GM12872 (cell line): Measurements from ENCODE around the gene NEUROG2.

Source experiments
- CTCF ChIP-seq: IDR thresholded peaks from 3 replicates; pipeline ENCODE4 v1.5.1; 2011; ENCODE audit warnings: low read depth, mild to moderate bottlenecking, low read length, moderate library complexity; ENCODE audit not compliant: insufficient read depth

NEUROG2 gene

DNA sequence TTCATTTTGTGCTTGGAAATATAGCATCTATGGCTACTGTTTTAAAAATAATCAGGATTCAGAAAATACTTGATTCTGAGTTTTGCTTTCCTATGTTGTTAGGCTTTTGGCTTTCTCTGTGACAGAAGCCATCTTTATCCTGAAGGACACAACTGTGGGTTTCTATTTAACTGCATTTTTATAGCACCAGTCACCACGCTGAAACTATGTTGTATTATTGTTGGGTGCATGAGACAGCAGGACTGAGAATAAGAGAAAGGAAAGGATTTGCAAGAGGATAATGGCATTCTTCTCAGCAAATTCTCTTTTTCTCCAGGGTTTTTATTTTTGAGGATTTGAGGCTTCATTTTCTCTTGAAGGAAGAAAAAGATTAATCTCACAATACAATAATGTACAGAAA is 10.1 kb upstream of the NEUROG2 start:
- TF ChIP-seq CTCF = no peak

DNA sequence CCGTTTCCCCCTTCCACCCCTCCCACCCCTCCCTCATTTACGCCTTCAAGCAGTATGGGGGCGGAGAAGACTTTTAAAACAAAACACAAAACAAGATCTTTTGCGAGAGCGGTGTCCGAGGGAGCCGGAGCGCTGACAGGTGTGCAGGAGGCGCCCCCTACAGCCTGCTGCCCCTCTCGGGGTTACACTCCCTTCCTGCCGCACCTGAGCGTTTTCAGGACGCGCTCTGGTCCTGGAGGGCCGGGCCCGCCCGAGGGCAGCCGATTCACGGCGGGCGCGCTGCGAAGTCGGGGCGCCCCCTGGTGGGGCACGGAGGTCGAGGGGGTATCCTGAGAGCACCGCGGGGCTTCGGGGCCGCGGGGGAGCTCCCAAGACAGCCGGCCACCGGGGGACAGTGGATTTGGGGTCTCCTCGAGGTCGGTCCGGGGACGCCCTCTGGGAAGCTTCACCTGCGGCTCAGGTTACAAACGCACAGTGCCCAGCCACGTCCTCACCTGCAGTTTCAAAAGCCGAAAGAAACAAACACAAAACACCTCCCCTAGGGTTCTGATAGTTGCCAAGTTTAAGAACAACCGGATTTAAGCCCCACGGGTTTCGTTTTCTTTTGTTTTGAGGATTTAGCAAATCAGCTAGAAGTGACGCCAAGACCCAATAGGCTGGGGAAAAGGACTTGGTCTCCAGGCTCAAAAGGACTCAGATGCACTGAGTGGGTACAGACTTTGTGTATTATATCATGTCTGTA is 8.0 kb upstream of the NEUROG2 start:
- peak; percentile 70 for TF ChIP-seq CTCF

GRCh38 chr4:112523008-112523721 is 7.2 kb upstream of the NEUROG2 start:
- peak; percentile 58 for TF ChIP-seq CTCF

DNA sequence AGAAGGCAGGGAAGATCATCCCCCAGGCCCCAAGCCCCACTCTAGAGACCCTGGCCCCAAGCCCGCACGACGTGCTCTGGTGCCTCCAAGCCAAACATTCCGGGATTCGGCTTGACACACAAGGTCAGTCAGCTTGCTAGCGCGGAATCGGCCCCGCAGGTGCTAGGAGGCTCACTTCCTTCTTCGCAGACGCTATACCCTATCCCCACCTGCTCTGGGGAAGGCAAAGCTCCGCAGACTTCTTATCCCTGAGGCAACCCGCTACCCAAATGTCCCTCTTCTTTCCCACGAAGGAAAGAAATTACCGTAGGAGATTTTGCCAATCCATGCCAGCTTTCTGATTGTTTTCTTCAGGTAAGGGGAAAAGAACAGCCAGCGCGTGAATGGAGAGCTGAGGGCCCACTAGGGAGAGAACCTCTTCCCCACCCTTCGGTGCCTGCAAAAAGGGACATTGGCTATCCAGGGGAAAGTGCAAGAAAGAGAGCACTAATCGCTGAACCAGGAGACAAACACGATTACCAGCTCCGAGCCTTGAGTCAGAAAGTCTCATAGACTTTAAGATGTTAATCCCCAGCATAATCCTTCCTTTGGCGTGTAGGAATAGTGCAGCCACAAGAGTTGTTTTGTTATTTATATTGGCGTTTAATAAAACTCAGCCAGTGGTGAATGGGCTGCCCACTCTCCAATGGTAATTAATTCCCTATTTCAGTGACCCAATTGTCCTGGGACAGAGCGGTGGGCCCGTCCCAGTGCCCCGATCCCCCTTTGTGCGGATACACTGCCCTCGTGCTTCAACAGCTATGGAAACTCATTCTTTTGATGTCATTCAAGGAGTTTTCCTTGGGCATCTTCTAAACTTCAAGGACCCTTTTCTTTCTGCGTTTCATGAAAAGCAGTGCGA is 5.4 kb upstream of the NEUROG2 start:
- TF ChIP-seq CTCF = no peak

DNA sequence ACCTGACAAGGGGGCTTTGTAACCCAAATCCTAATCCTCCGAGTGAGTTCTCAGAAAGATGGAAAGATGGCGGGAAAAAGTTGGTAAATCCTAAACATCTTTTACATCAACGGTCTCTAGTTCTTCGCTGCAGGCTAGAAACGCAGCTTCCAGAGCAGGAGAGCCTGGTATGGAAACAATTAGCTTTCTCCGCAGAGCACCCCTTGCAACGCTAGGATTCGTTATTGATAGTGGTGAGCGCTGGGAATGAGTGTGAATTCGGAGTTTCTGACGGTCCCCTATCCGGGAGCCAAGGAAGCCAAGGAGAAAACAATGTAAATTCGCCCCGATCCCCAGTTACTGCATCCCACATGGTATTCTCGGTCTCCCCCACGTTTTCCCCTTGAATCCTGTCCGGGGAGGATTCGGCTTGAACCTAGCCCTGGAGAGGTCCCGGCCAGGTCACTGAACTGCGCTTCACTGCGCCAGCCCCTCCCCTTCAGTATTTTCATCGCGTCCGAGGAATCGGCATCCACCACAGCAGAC is 4.7 kb upstream of the NEUROG2 start:
- no peak for TF ChIP-seq CTCF

DNA sequence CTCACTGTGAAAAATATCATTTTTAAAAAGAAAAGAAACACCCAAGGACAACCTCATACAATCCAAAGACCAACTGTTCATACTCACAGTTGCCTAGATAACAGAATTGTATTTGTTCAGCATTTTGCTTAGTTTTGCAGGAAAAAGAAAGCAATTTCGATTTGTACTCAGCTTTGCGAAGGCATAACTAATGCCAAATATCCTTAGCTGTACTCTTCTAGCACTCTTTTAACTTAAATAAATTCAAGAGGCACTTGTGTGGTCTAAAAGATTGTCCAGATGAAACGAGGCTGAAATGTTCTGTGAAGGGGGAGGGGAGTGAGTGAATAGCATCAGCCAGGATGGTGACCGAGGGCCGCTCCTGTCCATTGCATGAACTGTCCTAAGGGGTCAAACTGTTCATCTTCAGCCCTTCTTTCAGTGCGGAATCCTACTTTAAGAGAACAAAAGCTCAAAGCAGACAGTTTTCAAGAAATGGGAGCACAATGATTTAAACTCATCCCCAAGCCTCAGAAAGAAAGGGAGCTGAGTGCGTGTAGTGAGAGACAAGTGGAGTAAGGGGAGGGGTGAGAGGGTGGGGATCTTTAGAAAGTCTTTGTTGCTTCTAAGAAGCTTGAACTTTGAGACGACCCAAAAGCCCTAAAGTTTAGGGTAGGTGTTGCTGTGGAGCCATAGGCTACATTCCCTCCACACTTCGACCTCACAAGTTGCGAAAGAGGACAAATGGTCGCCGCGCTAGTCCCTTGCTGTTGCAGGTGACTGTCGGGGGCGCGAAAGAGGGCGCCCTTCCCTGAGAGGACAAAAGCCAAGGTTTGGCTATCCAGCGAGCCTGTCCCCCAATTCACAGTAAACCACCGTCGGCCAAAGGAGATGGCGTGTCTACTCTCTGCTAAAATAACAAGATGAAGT is 4.0 kb upstream of the NEUROG2 start:
- TF ChIP-seq CTCF = peak; percentile 62
